T47D (cell line): ENCODE results near the gene LTN1.

Experiments used
- DNase-seq, 2 experiments: peaks; one replicate each; pipeline versions ENCODE4 v3.0.0 to v3.0.0-alpha.2; 2011 to 2012; ENCODE audit warnings: low read depth in 1 of 2, low spot score in 1 of 2
- JUND ChIP-seq: IDR thresholded peaks from 2 replicates; pipeline ENCODE4 v1.6.1; 2012; ENCODE audit warnings: low read depth
- in situ Hi-C: cut with HindIII; loops from 2 replicates; pipeline ENCODE4 v1.10.0; 2016; ENCODE audit warnings: low sequenced_read_pairs, low pct_unique_long_range_greater_than_20kb

Gene LTN1

DNA sequence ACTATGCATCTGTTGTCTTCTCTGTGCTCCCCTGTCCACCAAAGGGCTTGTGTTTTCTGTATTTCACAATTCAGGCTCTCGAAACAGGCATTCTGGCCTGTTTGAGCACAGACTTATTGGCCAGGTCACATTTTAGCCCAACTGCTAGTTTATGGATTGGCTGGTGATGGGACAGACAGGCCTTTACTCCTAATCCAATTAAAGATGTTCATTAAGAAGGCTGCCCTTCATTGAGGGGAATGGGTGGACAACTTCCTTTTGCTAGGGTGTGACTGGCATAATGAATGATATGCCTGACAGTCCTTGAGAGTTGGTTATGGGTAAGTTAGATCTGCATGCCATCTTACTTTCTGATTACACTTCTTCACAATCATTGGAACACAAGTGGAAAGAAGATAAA lies 86.4 kb downstream of the LTN1 start:
- TF ChIP-seq JUND: no peak
- DNase-seq: no peak
- in situ Hi-C loops: no loop called here

DNA sequence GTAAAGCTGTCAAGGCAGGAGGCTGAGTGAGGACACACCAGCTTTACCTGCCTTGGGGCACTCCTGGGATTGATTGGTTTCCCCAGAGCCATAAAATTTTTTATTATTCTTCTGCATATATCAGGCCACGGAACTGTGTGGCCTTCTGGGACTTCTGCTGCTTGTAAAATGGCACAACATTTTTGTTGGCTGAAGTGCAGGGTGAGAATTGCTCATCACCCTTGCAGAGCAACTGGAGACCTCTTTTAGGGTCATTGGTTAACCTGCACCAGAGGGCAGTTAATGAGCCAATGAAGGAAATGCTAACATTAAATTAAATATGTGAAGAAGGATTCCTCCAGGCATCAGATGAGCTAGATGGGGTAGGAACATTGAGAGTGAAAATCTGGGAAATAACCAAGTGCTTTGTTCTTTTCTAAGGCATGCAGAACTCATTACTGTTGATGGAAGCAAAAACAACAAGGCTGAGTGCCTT lies 87.7 kb downstream of the LTN1 start:
- no peak for TF ChIP-seq JUND
- DNase-seq: peak in 1 of 2 experiments; percentile 22
- in situ Hi-C loops: no loop called here

DNA sequence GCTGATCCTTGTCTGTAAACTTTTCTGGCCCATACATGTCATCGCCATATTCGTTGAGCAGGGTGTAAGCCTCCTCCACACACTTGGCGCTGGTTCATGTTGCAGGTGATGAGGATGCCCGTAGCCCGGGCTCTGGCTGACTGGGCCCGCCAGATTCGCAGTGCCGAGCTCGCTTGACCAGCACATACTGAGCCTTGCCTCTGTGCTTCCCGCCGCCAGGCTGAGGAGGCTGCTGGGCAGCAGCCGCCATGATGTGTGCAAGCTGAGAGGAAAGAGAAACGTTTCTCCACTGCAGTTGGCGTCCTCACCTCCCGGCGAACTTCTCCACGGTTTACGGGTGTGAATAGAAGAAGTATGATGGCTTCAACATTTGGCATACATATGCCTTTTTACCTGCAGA lies 89.2 kb downstream of the LTN1 start:
- DNase-seq: no peak
- in situ Hi-C loops: no loop called here
- TF ChIP-seq JUND: no peak

DNA sequence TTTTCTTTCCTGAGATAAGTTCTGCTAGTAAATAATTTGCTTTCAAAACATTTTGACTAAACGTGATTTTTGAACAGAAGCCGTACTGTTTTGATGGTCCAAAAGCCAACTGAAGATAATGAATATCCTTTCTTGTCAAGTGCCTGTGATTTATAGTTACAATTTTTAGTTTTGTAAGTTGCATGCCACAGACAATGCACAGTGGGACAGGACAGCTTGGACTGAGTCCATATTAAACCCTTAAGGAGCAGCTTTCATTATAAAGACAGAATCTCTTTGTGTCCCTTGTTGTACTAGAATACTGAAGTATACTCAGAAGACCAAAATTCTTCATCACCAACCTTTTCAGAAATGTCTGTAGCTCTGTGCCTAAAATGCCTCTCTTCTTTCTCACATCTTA lies 92.2 kb downstream of the LTN1 start:
- DNase-seq: no peak
- TF ChIP-seq JUND: no peak
- in situ Hi-C loops: no loop called here

DNA sequence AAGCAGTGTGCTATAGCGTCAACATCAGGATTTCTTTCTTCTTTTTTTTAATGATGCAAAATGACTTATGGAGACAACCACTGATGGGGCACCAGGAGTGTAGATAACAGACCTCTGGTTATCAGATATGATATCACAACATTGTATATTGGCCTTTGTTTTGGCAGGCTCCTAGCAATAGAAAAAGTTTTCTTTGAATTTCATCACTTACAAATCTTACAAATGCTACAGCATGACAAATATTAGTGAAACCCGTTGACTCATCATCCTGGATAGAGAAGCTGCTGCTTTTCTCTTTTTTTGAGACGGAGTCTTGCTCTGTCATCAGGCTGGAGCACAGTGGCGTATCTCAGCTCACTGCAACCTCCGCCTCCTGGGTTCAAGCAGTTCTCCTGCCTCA lies 92.9 kb downstream of the LTN1 start:
- DNase-seq: no peak
- no peak for TF ChIP-seq JUND
- in situ Hi-C loops: no loop called here

DNA sequence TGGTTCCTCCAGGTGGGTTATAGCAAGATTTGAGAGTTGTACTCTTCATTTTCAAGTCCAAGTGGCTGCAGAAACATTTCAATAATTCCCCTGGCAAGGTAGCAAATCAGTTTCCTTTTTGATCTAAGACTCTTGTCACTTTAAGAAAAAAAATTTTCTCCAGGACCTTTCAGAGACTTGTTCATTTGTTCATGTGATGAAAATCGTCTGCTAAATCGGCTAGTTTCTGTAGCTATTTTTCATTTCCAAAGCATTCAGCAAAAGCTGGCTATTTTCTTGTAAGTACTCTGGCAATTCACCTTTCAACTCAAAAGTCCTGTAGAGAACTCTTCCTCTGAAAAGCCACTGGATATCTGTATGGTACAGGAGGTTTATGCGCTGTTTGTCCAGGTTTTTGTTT lies 93.5 kb downstream of the LTN1 start:
- DNase-seq: no peak
- in situ Hi-C loops: no loop called here

DNA sequence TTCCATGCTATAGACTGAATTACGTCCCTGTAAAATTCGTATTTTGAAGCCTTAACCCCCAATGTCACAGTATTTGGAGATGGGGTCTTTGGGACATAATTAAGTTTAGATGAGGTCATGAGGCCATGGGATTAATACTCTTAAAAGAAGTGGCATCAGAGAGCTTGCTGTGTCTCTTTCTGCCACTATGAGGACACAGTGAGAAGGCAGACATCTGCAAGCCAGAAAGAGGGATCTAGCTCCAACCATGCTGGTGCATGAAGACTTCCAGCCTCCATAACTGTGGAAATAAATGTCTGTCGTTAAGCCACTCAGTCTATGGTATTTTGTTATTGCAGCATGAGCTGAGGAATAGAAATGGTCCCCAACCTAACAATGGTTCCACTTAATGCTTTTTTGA lies 99.0 kb downstream of the LTN1 start:
- DNase-seq: no peak
- in situ Hi-C loops: no loop called here
- no peak for TF ChIP-seq JUND

More for the DNA sequence above, 93.5 kb downstream of the LTN1 start:
- TF ChIP-seq JUND: no peak

DNA sequence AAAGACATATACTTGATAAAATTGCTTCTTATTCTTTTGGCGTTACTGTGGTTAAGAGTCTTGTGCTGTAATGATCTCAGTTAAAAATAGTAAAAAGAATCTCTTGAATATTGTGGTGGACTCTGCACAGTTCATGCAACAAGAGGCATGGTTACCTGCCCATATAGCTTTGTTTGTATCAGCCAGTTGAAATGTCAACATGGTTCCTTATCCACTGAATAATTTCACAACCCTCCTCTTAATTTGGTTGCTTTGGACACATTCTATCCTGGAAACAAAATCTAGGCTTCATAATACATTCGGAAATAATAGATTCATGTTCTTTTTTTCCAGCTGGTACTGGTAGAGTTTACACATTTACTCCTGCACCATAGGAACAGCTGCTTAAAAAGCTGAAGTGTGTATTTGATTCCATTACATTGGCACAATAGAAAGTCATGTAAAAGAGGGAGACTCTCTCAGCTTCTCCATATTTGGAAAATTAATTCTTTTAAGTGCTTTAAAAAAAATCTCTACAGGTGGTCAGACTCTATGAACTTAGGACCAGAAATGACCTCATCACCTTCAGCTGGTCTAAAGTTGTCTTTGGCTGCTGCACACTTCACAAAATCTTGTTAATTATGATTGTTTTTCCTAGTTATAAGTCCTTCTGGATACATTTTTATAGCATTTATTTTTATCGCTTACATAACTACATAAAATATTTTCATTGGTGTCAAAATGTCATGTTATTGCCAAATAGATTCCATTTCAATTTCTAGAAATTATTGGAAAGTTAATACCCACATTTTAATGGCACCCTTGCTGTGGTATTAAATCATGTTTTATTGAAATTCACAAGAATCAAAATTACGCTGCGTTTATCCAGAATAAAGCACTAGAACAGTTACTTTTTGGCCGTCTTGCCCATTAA lies 100.2 kb downstream of the LTN1 start:
- no peak for DNase-seq
- TF ChIP-seq JUND: no peak
- in situ Hi-C loops: no loop called here

DNA sequence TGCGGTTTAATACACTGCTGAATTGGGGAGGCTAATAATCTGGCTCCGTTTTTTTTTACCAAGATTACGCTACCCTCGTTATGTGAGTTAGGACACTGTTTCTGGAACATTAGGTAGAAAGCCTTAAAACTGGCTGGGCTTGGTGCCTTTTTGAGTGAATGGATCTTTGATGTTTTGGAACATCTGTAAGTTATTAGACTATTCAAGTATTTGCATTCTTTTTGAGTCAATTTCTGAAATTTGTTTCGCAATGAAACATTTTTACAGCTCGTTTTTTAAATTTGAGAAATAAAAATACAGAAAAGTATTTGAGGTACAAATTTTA lies 106.9 kb downstream of the LTN1 start:
- no peak for TF ChIP-seq JUND
- in situ Hi-C loops: no loop called here
- DNase-seq: no peak

DNA sequence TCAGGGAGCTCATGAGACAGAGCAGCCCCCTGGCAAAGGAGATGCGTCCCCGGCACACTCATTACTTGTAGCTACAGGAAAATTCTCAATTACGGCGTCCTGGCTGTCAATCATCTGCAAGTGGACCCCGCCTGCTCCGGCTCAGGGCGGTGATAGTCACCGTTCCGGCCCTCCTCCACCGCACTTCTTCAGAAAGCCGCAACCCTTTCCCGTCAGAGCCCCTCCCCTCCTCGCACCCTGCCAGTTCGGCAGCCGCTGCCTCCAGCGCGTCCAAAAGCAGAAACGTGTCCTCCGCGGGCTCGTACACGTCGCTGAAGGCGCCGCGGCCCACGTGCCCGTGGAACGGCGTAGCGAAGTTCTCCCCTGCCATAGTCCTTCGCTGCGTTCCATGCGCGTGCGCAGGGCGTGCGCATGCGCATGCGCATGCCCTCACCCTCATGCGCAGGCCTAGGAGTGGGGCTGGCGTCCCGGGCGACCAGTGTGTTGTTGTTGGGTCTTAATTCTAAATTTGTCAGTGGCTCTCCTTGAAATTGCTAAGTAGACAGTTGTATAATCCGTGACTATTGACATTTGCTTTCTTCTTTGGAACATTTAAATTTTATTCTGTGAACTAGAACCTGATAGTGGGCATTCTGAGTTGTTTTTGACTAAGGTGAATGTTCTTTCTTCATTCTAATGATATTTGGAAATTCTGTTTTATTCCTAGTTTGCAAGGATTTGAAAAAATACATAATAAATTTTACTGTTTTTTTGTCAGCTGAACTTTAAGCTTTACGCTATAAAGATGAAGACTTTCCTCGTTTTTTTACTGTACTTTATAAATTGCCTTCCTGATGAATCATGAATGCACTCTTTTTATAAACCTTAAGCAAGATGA lies 107.5 kb downstream of the LTN1 start:
- peak; percentile 86 to 93 for DNase-seq
- in situ Hi-C loops: no loop called here

DNA sequence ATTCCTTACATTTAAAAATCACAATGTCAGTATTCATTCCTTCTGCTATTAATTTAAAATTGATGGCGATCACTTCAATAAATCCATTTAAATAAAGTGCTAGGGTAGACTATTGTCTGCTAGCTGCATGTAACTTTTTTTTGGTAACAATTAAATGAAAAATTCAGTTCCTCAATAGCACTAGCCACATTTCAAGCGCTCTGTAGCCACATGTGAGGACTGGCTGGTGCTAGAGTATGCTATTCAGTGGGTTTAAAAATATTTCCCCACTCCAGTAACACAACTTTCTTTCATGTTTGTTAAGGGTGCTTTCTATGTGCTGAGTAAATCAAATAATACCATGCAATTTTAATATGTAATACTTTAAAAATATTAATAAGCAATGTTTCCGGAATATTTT lies 108.2 kb downstream of the LTN1 start:
- in situ Hi-C loops: no loop called here
- TF ChIP-seq JUND: no peak
- DNase-seq: peak in 1 of 2 experiments; percentile 8

More for the DNA sequence above, 107.5 kb downstream of the LTN1 start:
- TF ChIP-seq JUND: no peak

DNA sequence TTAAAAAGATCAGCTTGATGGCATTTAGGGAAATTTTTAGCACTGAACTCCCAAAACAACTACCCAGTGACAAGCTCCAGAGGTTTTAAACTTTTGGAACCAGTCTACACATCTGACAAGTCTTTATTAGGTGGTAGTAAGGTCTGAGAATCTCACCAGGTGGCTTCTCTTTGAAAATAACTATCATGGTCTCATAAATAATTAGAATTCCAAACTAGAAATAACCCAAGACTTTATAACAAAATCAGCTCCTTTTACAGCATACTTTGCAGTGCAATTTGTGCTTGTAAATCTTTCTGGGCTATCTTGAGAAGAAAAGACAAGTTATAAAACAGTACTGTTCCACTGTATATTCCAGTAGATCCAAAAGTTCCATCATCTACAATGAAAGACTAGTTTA lies 108.7 kb downstream of the LTN1 start:
- DNase-seq: no peak
- in situ Hi-C loops: no loop called here
- TF ChIP-seq JUND: no peak

DNA sequence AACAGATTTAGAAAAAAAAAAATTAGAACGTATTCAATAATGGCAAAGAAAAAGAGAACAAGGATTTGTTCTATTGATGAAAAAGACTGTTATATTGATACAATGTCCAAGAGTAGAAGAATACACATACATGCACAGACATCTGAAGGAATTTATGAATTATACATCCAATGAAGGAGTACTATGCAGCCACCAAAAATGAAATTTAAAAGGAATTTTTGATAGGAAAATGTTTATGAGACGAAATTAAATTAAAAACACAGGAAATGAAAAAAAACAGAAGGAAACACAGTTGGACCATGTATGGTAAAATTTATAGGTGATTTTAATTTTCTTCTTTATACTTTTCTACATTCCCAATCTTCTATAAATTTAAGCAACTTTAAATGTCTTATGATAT lies 110.3 kb downstream of the LTN1 start:
- DNase-seq: no peak
- in situ Hi-C loops: no loop called here
- TF ChIP-seq JUND: no peak
